MCF 10A (cell line): Measurements from ENCODE around the gene OR1M1. TPM values are rescaled to one million over a fixed set of nuclear protein-coding genes. Genes with fewer than 3 reads are reported as not detected.
"Not testable (repeated sequence)": the region's sequence is repeated elsewhere in the genome, so short reads cannot be mapped to it uniquely, and the experiment has no call there.

ENCODE experiments used
- BruUV-seq: library from RNA; stranded (reverse); fragments of 400-500 nt; replicated peaks from 2 replicates; lab custom pipeline; 2021; lab: Mats Ljungman, UMichigan
- CTCF ChIA-PET: fragments of 300-600 bp; sonication (Branson Sonifier 250); formaldehyde crosslinking; extraction: SDS; loops from one replicate; lab custom pipeline; 2021; ENCODE audit warnings: antibody characterized with exemption, inconsistent platforms; lab: Yijun Ruan, JAX
- POLR2A ChIA-PET: fragments of 300-600, 350-650 bp; sonication (Branson Sonifier 250); formaldehyde crosslinking; extraction: SDS; loops from one replicate; lab custom pipeline; 2020; ENCODE audit warnings: antibody characterized with exemption, inconsistent platforms; lab: Yijun Ruan, JAX
- DNase-seq: peaks from one replicate; pipeline ENCODE4 v3.0.0-alpha.2; 2018; ENCODE audit not compliant: unreplicated experiment
- H3K27ac Mint-ChIP-seq: one replicate; pipeline ENCODE4 v1.8.0; 2022; ENCODE audit warnings: mild to moderate bottlenecking, low read depth, mixed read lengths; ENCODE audit not compliant: unreplicated experiment
- H3K27me3 Mint-ChIP-seq: one replicate; pipeline ENCODE4 v1.8.0; 2022; ENCODE audit warnings: mixed read lengths; ENCODE audit not compliant: insufficient read depth, unreplicated experiment
- H3K36me3 Mint-ChIP-seq: one replicate; pipeline ENCODE4 v1.8.0; 2022; ENCODE audit warnings: mild to moderate bottlenecking, moderate library complexity, mixed read lengths; ENCODE audit not compliant: insufficient read depth, unreplicated experiment
- H3K4me1 Mint-ChIP-seq: one replicate; pipeline ENCODE4 v1.8.0; 2022; ENCODE audit warnings: mixed read lengths; ENCODE audit not compliant: insufficient read depth, unreplicated experiment
- H3K4me3 Mint-ChIP-seq: one replicate; pipeline ENCODE4 v1.8.0; 2022; ENCODE audit warnings: mild to moderate bottlenecking, moderate library complexity, mixed read lengths; ENCODE audit not compliant: unreplicated experiment
- H3K9me3 Mint-ChIP-seq: one replicate; pipeline ENCODE4 v1.8.0; 2022; ENCODE audit warnings: mixed read lengths; ENCODE audit not compliant: unreplicated experiment
- CTCF ChIP-seq: fragments of 200-600 bp; IDR thresholded peaks from one replicate; pipeline ENCODE4 v1.8.0; 2022; ENCODE audit warnings: antibody characterized with exemption, mild to moderate bottlenecking; ENCODE audit not compliant: unreplicated experiment
- intact Hi-C: fragments of 100-400 bp; cut with micrococcal nuclease; formaldehyde crosslinking; loops from 2 replicates; pipeline ENCODE4 v1.14.1; 2022
- total RNA-seq: library from RNA; stranded (reverse); gene quantifications from 2 replicates; pipeline ENCODE4 v1.2.3, GENCODE V29; 2022

Gene OR1M1
- total RNA-seq, 1 experiment from 2014 or later, result not detected

DNA sequence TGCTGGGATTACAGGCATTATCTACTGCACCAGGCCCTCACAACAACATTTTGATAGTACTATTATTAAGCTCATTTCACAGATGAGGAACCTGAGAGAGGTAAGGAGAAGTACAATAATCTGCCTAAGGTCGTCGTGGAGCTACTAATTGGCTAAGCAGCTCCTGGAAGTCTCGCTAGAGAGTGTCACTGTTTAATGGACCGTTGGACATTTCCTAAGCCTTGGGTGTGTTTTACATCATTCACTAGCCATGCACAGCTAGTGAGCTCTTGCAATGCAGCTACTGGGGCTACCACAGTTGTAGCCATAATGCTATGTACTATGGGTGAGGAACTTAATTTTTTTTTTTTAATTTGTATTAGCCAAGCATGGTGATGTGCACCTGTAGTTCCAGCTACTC is 34.0 kb upstream of the OR1M1 start:
- Mint-ChIP-seq H3K36me3 (no peaks in the 10 kb centered on the region), H3K27me3 (no peaks in the 10 kb centered on the region), H3K27ac (no peak overlapping the region), H3K4me3 (no peak overlapping the region), H3K4me1 (peaks cover 6% of the 10 kb centered on the region), H3K9me3 (no peaks in the 10 kb centered on the region)
- TF ChIP-seq CTCF, result no peak
- ChIA-PET CTCF (interaction anchor here (0.6 to 1.3 kb wide), 5 partner anchors 16 to 1892 kb away, joined by 3 to 8 read pairs (median 4); no protein-coding TSS in a partner anchor), POLR2A (no interaction called here)
- no peak for DNase-seq
- BruUV-seq, result no TSS peak
- intact Hi-C loops, result no loop called here

DNA sequence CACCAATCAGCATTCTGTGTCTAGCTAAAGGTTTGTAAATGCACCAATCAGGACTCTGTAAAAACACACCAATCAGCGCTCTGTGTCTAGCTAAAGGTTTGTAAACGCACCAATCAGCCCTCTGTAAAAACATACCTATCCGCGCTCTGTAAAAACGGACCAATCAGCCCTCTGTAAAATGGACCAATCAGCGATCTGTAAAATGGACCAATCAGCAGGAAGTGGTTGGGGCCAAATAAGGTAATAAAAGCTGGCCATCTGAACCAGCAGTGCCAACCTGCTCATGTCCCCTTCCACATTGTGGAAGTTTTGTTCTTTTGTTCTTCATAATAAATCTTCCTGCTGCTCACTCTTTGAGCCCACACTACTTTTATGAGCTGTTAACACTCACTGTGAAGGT is 33.2 kb upstream of the OR1M1 start:
- H3K4me3 Mint-ChIP-seq, POLR2A ChIA-PET, H3K27me3 Mint-ChIP-seq, DNase-seq, H3K36me3 Mint-ChIP-seq, BruUV-seq, intact Hi-C loops, H3K27ac Mint-ChIP-seq, H3K9me3 Mint-ChIP-seq, H3K4me1 Mint-ChIP-seq: not testable (repeated sequence)
- CTCF ChIA-PET, result interaction anchor here (1.3 kb wide), 1 partner anchor 399 kb away, joined by 8 read pairs; no protein-coding TSS in a partner anchor

GRCh38 chr19:9054207-9054606 is 32.7 kb upstream of the OR1M1 start:
- H3K27ac Mint-ChIP-seq, result no peak overlapping the region
- no peak overlapping the region for H3K4me3 Mint-ChIP-seq
- POLR2A ChIA-PET, result no interaction called here
- no peak for DNase-seq
- no peaks in the 10 kb centered on the region for H3K27me3 Mint-ChIP-seq
- CTCF ChIA-PET, result interaction anchor here (0.6 kb wide), 1 partner anchor 12 kb away, joined by 4 read pairs; no protein-coding TSS in a partner anchor
- H3K9me3 Mint-ChIP-seq, result no peaks in the 10 kb centered on the region
- TF ChIP-seq CTCF, result no peak
- H3K4me1 Mint-ChIP-seq, result peaks cover 7% of the 10 kb centered on the region
- intact Hi-C loops, result no loop called here
- no peaks in the 10 kb centered on the region for H3K36me3 Mint-ChIP-seq
- BruUV-seq, result no TSS peak

- peak overlapping the region; percentile 75 for H3K27ac Mint-ChIP-seq
- H3K4me3 Mint-ChIP-seq, result no peak overlapping the region
- ChIA-PET POLR2A (interaction anchor here (0.9 kb wide), 1 partner anchor 35 kb away, joined by 3 read pairs; no protein-coding TSS in a partner anchor), CTCF (interaction anchor here (0.6 kb wide), 1 partner anchor 13 kb away, joined by 4 read pairs; no protein-coding TSS in a partner anchor)
- peaks cover 10% of the 10 kb centered on the region for H3K4me1 Mint-ChIP-seq
- H3K27me3 Mint-ChIP-seq, result no peaks in the 10 kb centered on the region
- H3K9me3 Mint-ChIP-seq, result no peaks in the 10 kb centered on the region
- BruUV-seq, result no TSS peak
- TF ChIP-seq CTCF, result no peak
- intact Hi-C loops, result no loop called here
- DNase-seq, result peak; percentile 43
- H3K36me3 Mint-ChIP-seq, result no peaks in the 10 kb centered on the region
These were observed 32.1 kb upstream of the OR1M1 start for GRCh38 chr19:9054765-9055164.

- H3K27me3 Mint-ChIP-seq, H3K27ac Mint-ChIP-seq, H3K9me3 Mint-ChIP-seq, H3K4me1 Mint-ChIP-seq, intact Hi-C loops, H3K4me3 Mint-ChIP-seq, BruUV-seq, H3K36me3 Mint-ChIP-seq, DNase-seq: not testable (repeated sequence)
- ChIA-PET POLR2A (interaction anchor here (0.7 to 1.4 kb wide), 3 partner anchors 14 to 530 kb away, joined by 3 read pairs; no protein-coding TSS in a partner anchor), CTCF (interaction anchor here (0.6 to 0.7 kb wide), 6 partner anchors 11 to 210 kb away, joined by 3 to 4 read pairs (median 3); no protein-coding TSS in a partner anchor)
These were observed 30.7 kb upstream of the OR1M1 start for GRCh38 chr19:9056131-9056530.
